HG03045 (cell line): ENCODE data around the gene NDUFA13.

Experiments
- ATAC-seq: cut with Tn5 transposase; IDR thresholded peaks from one replicate; pipeline ENCODE4 v1.9.1; 2021; ENCODE audit warnings: mild to moderate bottlenecking, moderate library complexity; ENCODE audit not compliant: unreplicated experiment

The NDUFA13 gene

GRCh38 chr19:19506592-19506991, 9.4 kb upstream of the NDUFA13 start:
- no peak for ATAC-seq

- ATAC-seq: no peak
Measured at GRCh38 chr19:19507354-19507753, 8.7 kb upstream of the NDUFA13 start.

GRCh38 chr19:19508217-19508616, 7.8 kb upstream of the NDUFA13 start:
- no peak for ATAC-seq

GRCh38 chr19:19510432-19510831, 5.6 kb upstream of the NDUFA13 start:
- ATAC-seq: no peak

GRCh38 chr19:19513682-19514081, 2.3 kb upstream of the NDUFA13 start:
- ATAC-seq: no peak

GRCh38 chr19:19514215-19514657, 1.8 kb upstream of the NDUFA13 start:
- no peak for ATAC-seq

GRCh38 chr19:19514881-19515641, 964 bp upstream of the NDUFA13 start, which contains the start of gene TSSK6:
TSSK6 (minus strand) TSS chr19:19515548; CDS start chr19:19515427, 121 bp downstream.
- ATAC-seq: no peak

- no peak for ATAC-seq
Measured at GRCh38 chr19:19517235-19517619, 1.2 kb downstream of the NDUFA13 start.

- ATAC-seq: no peak
Measured at GRCh38 chr19:19520989-19521388, 5.0 kb downstream of the NDUFA13 start.

GRCh38 chr19:19523177-19523576, 7.2 kb downstream of the NDUFA13 start:
- ATAC-seq: no peak

GRCh38 chr19:19524053-19524452, 8.0 kb downstream of the NDUFA13 start:
- no peak for ATAC-seq

- ATAC-seq: no peak
Measured at GRCh38 chr19:19525611-19526380, 9.8 kb downstream of the NDUFA13 start.

GRCh38 chr19:19526581-19527370, 10.8 kb downstream of the NDUFA13 start:
- no peak for ATAC-seq

GRCh38 chr19:19527371-19527656, 11.3 kb downstream of the NDUFA13 start:
- ATAC-seq: no peak

GRCh38 chr19:19527674-19528625, 11.9 kb downstream of the NDUFA13 start:
- no peak for ATAC-seq

GRCh38 chr19:19528721-19529490, 12.9 kb downstream of the NDUFA13 start, which contains the start of gene YJEFN3:
YJEFN3 (plus strand) TSS chr19:19528911; CDS start chr19:19528933, 22 bp downstream.
- no peak for ATAC-seq

GRCh38 chr19:19529783-19530422, 13.9 kb downstream of the NDUFA13 start:
- ATAC-seq: no peak

- no peak for ATAC-seq
Measured at GRCh38 chr19:19530423-19530804, 14.4 kb downstream of the NDUFA13 start.

- no peak for ATAC-seq
Measured at GRCh38 chr19:19530889-19531288, 14.9 kb downstream of the NDUFA13 start.
